GM18498 (cell line): ENCODE results near the gene OSER1.

Source experiments
- ATAC-seq: cut with Tn5 transposase; IDR thresholded peaks from one replicate; pipeline ENCODE4 v1.9.1; 2021; ENCODE audit warnings: mild to moderate bottlenecking, moderate library complexity; ENCODE audit not compliant: unreplicated experiment

OSER1 gene

DNA sequence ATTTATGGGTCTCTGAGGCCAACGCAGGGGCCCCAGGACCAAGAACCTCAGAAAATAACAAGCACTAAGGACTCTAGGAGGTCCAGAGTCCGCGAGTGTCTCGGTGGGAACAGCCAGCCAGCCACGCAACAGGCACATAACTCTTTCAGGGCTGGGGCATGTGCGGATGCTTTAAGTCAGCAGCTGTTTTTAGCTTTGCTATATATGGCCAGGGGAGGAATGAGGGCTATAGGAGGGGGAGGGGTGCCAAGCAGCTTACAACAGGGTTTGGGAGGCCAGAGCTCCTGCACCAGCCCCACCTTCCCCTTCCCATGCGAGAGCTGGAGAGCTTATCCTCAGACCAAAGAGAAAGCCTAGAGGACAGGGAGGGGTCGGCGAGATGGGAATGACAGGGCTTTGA, 29.8 kb downstream of the OSER1 start:
- ATAC-seq = no peak

GRCh38 chr20:44176833-44177534, 33.6 kb downstream of the OSER1 start:
- no peak for ATAC-seq

DNA sequence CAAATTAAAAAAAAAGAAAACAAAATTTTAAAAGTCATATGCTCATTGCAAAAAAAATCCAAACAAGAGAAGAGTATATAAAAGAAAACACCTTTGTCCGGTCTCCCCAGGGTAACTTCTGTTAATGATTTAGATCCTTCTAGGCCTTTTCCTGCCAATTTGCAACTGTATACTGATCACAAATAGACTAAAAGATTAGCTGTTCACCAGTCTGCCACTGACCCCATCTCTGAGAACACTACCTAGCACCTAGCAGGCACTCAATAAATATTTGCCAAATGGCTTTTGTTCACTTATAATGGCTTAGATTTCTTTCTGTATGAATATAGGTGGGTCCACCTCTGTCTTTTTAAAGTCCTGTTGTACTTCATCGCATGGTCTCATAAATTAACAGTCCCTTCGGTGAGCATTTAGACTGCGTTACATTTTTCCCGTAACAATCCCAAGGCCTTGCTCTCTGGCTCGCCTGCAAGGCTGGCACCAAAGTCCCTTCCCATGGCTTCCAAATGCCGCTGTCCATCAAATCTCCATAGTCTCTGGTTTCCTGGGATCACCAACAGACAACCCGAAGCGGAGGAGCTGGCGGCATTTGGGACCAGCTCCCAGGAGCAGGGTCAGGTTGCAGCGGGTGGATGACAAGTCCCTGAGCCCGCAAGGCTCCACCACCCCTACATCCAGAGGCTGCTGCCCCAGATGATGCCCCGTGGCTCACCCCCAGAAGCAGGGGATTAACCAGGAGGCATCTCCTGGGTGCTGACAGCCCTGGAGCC, 35.4 kb downstream of the OSER1 start:
- ATAC-seq = no peak

DNA sequence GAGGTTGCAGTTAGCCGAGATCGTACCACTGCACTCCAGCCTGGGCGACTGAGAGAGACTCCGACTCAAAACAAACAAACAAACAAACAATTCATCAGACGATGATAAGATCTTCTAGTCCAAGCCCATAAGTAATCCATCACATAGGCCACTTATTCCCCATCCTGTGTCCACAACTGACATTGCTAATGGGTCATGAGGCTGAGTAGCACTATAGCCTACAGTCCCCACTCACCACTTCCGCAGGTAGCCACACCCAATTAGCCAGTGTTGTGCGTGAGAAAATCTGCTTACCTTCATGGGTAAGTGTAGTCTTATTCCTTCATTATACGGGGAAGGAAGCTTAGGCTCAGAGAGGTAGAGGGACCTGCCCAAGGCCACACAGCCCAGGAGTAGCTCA, 36.7 kb downstream of the OSER1 start:
- ATAC-seq = no peak

DNA sequence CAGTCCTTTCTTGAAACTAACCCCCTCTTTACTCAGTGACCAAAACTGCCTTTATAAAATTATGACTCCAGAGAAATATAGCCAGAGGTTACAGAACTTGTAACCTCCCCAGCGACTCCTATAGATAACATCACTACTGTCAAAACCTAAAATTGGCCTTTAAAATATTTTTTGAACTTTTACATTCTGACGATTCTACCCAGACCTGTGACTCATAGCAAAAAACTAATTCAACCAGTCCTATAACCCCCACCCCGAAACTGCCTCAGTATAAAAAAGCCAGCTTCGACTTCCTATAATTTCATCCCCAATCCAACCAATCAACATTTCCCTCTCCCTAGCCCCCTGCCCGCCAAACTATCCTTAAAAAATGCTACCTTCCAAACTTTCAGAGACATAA, 37.5 kb downstream of the OSER1 start:
- no peak for ATAC-seq

GRCh38 chr20:44172572-44172950, 38.0 kb downstream of the OSER1 start:
- no peak for ATAC-seq

DNA sequence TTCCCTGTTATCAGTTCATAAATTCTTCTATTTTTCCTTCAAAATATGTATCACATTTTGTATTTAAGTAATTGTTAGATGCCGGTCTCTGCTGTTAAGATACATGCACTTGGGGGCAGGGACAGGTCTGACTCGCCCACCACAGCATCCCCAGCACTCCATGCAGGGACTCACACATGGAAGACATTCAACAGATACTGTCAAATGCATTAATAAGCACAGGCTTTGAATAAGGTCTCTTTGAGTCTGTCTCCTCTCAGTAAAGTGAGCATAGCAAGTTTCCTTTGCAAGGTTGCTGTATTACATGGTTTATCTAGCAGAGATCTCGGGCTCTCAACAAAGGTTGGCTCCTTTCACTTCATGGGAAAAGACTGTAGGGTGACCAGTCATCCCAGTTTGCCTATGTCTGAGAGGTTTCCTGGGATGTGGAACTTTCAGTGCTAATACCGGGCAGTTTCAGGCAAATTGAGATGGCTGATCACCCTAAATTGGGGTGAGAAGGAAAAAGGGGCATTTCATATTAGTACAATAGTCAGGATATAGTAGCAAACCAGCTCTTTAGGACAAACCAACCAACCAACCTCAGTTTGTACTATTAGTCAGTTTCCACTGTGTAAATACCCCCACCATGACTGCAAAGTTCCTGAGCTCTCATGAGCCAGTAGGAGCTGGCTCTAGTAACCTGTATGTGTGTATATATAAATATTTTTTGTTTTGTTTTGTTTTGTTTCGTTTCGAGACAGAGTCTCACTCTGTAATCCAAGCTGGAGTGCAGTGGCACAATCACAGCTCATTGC, 38.6 kb downstream of the OSER1 start:
- ATAC-seq = no peak

- no peak for ATAC-seq
Observed at GRCh38 chr20:44170816-44171410, 39.7 kb downstream of the OSER1 start.

DNA sequence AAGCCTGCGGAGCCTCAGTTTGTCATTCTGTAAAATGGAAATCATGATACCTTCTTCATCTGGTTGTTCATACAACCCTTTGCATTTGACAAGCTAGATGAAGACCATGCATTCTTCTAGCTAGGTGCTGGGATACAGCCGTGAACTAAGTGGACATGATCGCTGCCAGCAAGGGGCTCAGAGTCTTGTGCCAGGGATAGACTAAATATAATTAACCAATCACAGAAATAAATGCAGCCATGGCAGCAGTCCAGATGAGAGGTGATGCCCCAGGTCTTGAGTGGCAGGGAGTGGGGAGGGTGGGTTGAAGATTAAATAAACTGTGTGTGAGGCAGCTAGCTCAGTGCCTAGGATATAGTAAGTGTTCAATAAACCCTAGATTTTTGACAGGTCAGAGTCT, 42.8 kb downstream of the OSER1 start:
- ATAC-seq = no peak

GRCh38 chr20:44166477-44166876, 44.1 kb downstream of the OSER1 start:
- no peak for ATAC-seq

DNA sequence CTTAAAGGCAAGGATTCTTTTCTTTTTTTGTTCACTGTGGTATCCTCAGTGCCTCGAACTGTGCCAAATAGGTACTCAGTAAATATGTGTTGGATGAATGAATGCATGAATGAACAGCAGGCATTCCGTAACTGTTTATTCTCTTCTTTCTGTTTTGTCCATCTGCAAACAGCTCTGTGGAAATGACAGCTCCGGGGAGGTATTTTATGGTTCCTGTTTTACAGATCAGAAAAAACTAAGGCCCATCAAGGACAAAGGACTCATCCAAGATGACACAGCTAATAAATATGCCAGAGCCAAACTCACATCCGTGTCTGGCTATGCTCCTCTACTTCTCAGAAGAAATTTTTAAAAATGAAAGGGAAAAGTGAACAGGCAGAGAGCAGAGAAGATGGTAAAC, 44.6 kb downstream of the OSER1 start:
- ATAC-seq = no peak

- no peak for ATAC-seq
Observed at GRCh38 chr20:44160133-44160532, 50.4 kb downstream of the OSER1 start.

DNA sequence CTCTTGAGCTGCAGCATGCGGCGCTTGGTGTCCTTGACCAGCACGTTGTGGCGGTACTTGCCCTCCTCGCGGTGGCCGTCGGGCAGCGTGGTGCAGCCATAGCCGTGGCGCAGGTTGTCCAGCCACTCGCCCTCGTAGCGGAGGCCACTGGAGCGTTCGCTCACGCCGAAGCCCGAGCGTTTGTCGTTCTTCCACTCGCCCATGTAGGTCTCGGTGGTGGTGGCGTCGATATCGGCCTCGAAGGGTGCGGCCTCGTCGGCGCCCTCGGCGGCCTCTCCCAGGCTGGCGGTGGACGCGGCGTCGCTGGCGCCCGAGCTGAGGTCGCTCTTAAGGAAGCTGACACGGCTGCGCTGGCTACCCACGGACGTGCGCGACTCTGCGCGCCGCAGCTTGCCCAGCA, 50.9 kb downstream of the OSER1 start:
- ATAC-seq = no peak

DNA sequence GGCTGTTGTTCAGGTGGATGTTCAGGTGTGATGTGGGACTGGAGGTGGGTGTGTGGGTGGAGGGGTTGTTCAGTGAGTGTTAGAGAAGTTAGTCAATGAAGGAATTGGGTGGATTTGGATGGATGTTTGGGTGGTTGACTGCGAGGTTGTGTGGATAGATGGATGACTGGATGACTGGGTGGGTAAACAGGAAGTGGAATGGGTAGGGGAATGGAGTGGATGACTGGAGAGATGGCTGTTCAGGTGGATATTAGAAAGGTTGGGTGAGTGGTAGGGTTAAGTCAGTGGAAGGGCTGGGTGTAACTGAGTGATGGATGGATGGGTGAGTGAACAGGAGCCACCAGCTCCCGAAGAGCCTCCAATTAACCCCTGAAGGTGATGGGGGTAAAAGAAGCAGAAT, 51.4 kb downstream of the OSER1 start:
- no peak for ATAC-seq

DNA sequence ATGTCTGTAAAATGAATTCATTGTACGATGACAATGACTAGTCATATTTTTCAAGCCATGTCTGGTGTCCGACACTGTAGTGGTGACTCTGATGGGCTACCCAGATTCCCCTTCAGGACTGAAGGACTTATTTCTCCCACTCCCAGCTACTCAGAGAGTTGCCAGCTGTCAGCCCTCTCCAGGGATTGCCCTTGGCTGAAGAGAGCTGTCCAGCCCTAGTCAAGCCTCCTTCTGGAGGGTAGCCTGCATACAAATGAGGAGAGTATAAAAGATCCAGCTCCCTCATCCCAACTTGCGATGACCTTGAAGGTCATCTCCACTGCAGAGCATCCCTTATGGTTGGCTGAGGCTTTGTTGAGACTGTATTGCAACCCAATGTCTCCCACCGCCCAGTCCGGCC, 53.5 kb downstream of the OSER1 start:
- ATAC-seq = no peak

DNA sequence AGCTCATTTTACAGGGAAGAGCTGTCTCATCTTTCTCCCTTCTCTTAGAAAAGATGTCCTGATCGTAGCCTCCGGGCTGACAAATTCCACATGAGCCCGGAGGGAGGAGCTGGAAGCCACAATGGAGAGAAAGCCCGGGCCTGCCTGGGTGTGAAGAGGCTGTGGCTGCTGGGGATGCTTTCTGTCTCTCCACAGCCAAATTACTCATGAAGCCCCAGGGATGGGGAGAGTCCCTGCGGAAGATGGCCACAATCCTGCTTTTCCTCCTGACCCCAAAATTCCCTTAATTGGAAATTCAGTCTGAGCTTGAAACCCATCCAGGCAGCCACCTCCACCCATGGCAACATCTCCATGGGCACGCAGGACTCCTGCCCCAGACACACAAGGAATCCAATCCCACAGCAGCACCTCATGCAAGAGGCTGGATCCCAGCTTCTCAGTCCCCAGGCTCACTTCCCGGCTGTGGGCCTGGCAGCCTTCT, 56.0 kb downstream of the OSER1 start:
- ATAC-seq = no peak

DNA sequence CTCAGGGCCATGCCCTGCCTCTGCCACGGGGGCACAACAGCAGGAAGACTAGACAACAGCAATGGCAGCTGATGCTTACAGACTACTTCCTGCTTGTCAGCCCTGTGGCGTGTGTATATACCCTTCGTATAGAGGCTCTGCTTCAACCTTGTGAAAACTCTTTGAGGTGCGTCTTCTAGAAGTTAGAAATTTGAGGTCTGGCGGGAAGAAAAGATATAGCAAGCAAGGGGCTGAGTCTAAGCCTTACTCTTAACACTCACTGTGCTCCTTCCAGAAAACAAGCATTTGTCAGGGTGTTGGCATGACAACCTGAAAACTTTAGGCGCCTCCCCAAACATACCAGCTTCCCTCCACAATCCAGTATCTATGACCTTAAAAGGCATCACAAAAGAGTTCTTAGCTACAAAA, 56.9 kb downstream of the OSER1 start:
- no peak for ATAC-seq

DNA sequence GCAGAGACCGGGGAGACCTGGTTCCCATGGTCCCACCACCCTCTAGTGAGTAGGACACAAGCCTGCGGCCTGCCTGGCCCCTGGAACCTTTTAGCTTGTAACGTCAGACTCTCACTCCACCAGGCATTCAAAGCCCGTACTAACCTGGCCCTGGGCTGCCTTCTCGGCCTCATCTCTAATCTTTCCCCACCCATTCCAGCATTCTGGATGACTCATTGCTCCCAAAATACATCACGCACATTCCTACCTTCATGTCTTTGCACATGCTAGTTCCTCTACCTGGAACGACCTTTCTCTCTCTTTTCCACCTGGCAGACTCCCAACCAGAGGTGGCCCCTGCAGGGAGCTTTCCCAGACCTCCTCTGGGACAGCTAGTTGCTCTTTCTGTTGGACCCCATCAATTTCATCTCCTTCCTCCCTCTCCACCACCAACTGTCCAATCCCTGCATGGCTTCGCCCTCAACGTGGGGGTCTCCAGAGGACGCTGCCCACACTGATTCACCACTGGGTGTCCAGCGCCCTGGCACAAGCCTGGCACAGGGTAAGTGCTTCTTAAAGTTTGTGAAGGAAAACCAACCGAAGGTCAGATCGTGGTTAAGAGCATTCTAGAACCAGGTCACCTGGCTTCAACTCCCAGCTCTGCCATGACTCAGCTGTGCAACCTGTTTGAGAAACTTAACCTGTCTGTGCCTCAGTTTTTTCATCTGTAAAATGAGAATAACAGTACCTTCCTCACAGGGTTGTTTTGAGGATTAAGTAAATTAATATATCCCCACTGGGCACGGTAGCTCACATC, 58.8 kb downstream of the OSER1 start:
- no peak for ATAC-seq

DNA sequence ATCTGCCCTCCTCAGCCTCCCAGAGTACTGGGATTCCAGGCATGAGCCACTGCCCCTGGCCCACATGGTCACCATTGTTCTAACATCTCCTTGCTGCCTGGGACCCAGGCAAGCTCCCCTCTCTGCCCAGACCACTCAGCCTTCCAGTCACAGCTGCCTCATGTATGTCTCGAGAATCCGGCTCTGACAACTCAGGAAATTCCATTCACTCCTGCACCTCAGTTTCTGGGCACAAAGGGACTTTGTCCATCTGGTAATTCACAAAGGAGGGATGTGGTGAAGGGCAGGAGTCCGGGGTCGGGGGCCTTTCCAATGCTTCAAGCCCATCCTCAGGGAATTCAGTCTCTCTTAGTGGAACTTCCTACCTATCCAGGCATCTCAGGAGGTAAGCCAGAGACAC, 64.3 kb downstream of the OSER1 start:
- ATAC-seq = no peak
